Measurements from ENCODE around the gene ZFP36L1. TPM values are rescaled to one million over a fixed set of nuclear protein-coding genes. Genes with fewer than 3 reads are reported as not detected.

The ZFP36L1 gene
- total and polyA plus RNA-seq, 9 of the 15 experiments (the other 6 are each of a cell fraction or from before 2014, with no cell fraction given), result 1.3 to 26.6 (median 3.7) TPM

DNA sequence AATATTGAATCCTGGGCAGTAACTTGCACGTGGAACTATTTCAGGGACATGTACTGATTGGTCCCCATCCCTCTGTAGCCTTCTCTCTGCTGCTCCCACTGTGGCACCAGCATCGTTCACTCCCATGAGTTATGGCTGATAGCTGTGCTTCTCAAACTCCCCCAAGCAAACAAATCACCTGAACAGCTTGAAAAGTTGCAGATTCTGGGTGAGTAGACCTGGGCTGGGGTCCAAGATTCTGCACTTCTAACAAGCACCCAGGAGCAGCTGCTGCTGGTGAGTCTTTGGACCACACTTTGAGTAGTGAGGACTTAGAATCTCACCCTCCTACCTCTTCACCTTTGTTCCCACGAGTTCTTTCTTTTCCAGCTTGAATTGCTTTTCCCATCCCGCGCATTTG, 49.4 kb upstream of the ZFP36L1 start:
- no peak overlapping the region for H3K4me2 ChIP-seq (ENCODE audit: insufficient read depth, low read length)
- no peak for DNase-seq (ENCODE audit: extremely low read depth in 1 of 4, low spot score in 3 of 4)
- H3K27me3 ChIP-seq (ENCODE audit: control insufficient read depth in 2 of 2, insufficient read depth in 2 of 2, low read length in 2 of 2), result no peaks in the 10 kb centered on the region; a peak in 1 of 5 replicates
- H3K4me3 ChIP-seq, result no peak overlapping the region
- H3K36me3 ChIP-seq (ENCODE audit: control insufficient read depth, insufficient read depth, low read length), result no peaks in the 10 kb centered on the region
- FAIRE-seq, result no peak
- no peaks in the 10 kb centered on the region for H4K20me1 ChIP-seq (replicated peaks; ENCODE audit: control insufficient read depth, insufficient read depth, low read length)
- POLR2A ChIA-PET, result interaction anchor here (0.6 kb wide), 1 partner anchor 120 kb away, joined by 3 read pairs; no protein-coding TSS in a partner anchor
- no peaks in the 10 kb centered on the region for H3K79me2 ChIP-seq (ENCODE audit: control insufficient read depth, insufficient read depth, low read length)
- no peak overlapping the region for H3K27ac ChIP-seq (ENCODE audit: extremely low read depth, low read depth, low read length)
- CTCF ChIA-PET (ENCODE audit: low intra/inter-chr PET ratio), result no interaction called here
- 0 out of 2 replicates have a peak, but pooled peaks cover 1% of the 10 kb centered on the region for H3K9me3 ChIP-seq (replicated peaks; ENCODE audit: control insufficient read depth, insufficient read depth, low read depth, low read length)
- TF ChIP-seq CSDE1 (IDR thresholded peaks at IDR 0.05) (no peak), XRCC3 (IDR thresholded peaks at IDR 0.05) (no peak), GABPB1 (CRISPR knock-in tag; IDR thresholded peaks at IDR 0.05) (no peak), ZNF445 (CRISPR knock-in tag; IDR thresholded peaks at IDR 0.05; ENCODE audit: low read depth) (no peak)
- TF ChIP-seq, protein P1, sequence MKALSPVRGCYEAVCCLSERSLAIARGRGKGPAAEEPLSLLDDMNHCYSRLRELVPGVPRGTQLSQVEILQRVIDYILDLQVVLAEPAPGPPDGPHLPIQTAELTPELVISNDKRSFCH (CRISPR knock-in tag; IDR thresholded peaks at IDR 0.05), result no peak
- TF ChIP-seq, protein P1 (tag; IDR thresholded peaks at IDR 0.05), result no peak
- intact Hi-C loops (cut with micrococcal nuclease) (no loop called here), in situ Hi-C loops (cut with MboI) (no loop called here)
- 6% methylated on average over 5 of the region's 5 CpGs for WGBS (ENCODE audit: insufficient coverage, low coverage, missing lambda C conversion rate)
- H3K9ac ChIP-seq (ENCODE audit: insufficient read depth in 1 of 2, low read depth in 2 of 2, low read length in 2 of 2), result no peak overlapping the region
- no TSS peak for BruUV-seq (replicated peaks)
- no peaks in the 10 kb centered on the region for H3K9me1 ChIP-seq (ENCODE audit: control insufficient read depth, insufficient read depth, low read length)
- no peak overlapping the region for H2AFZ ChIP-seq (ENCODE audit: low read depth, low read length)
- no peaks in the 10 kb centered on the region for H3K4me1 ChIP-seq (replicated peaks in 1 of 2; ENCODE audit: control insufficient read depth in 2 of 2, insufficient read depth in 2 of 2, low read length in 2 of 2)
- no peak for ATAC-seq
